DMS53 (cell line): Measurements from ENCODE around the gene ANKRD31.
A peak's percentile ranks its signal among the peaks of the same experiment; 100 is the strongest.

Source experiments
- DNase-seq: peaks from one replicate; lab custom pipeline; 2025; lab: John Stamatoyannopoulos, UW

The ANKRD31 gene

GRCh38 chr5:75062925-75063531 is 173.7 kb downstream of the ANKRD31 start:
- no peak for DNase-seq

DNA sequence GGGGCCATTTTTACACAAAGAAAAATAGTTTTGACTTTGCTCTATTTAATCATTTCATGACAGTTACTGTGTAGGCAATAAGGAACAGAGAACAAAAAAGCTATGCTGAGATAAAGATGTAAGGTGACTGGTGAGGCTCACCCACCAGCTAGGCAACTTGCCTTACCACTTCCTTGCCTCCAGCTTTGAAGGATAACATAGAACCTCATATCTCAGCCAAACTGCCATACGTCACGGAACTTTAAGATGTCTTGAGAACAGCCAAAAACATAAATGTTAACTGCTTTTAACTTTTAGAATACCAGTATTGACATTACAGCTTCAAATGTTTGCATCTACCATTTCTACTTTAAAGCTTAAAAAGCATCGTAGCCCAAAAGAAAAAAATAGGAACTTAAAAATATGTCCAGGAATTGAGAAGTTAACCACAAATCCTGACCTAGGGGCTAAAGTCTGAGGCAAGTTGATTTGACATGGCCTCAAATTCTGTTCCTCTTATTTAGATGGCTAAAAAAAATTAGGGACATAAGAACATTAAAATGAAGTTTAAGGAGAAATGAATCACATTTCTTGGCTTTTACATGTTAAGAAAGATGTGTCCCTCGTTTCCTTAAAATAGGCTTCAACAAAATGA is 176.6 kb downstream of the ANKRD31 start:
- DNase-seq: no peak

DNA sequence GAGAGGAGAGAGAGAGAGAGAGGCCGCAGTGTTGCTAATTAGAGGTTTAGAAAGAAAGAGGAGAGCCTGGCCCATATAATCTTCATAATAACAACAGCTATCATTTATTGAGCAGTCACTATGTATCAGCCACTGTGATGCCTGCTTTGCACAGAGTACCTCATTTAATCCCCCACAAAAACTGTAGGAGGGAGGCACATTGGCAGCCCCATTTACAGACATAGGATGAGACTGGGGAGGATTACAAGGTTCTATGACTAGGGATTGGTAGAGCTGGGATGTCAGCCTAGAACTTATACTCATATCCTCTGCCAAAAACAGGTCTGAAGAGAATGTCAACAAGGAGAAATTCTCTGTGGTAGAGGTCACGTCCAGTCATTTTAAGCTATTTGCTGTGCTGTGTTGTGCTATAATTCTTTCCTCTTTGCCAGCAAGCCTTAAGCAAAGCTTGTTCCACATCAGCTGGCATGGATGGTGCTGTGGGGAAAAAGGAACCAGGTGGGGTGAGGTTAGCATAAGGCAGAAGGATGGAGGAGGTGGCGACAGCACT is 177.6 kb downstream of the ANKRD31 start:
- DNase-seq: no peak

- no peak for DNase-seq
Measured at GRCh38 chr5:75057561-75057960, 179.1 kb downstream of the ANKRD31 start.

GRCh38 chr5:75055727-75056144 is 180.9 kb downstream of the ANKRD31 start:
- no peak for DNase-seq

GRCh38 chr5:75054134-75054930 is 182.3 kb downstream of the ANKRD31 start:
- peak; percentile 59 for DNase-seq

DNA sequence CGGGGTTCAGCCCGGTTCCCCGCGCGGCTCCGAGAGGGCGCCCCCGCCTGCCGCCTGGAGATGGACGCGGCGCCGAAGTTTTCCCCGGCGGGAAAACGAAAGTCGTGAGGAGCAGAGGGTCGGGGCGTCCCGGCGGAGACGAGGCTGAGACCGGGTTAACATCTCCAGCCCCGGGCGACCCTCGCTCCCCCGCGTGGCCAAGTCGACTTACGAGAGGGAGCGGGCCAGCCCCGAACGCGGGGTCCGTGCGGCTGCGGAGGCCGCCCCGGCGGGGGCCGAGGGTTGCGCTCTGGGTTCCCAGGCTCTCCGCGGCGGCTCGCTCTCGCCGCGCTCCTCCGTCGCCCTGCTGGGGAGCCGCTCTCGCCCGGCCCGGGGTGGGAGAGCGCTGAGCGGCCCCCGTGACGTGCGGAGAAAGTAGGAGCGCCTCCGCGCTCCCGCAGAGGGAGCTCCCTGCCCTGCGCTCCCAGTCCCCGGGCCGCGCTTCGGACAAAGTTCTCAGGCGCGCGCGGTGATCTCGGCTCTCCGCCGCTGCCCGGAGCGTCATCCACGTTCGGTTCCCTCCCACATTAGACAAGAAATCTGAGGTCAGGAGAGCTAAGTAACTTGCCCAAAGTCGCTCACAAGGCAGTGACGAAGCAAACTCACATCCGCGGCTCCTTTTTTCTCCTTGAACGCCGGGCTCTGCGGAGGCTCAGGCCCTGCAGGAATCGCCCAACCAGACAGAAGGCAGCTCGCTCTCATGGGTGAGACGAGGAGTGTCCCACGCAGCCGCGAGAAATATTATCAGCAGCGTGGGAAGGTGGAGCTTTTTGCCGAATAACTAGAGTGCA is 183.2 kb downstream of the ANKRD31 start:
- DNase-seq: peak; percentile 70

DNA sequence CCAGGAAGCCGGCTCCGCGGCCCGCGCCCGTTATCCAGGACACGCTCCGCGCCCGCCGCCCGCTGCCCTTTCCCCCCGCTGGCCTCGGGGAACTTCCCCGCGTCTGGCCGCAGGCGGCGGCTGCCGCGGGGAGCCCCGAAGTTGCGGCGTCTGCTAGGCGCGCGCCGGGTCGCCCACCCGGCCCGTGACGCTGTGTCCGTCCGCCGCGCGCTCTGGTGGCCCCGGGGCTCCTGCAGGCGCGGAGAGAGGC is 183.7 kb downstream of the ANKRD31 start:
- no peak for DNase-seq

DNA sequence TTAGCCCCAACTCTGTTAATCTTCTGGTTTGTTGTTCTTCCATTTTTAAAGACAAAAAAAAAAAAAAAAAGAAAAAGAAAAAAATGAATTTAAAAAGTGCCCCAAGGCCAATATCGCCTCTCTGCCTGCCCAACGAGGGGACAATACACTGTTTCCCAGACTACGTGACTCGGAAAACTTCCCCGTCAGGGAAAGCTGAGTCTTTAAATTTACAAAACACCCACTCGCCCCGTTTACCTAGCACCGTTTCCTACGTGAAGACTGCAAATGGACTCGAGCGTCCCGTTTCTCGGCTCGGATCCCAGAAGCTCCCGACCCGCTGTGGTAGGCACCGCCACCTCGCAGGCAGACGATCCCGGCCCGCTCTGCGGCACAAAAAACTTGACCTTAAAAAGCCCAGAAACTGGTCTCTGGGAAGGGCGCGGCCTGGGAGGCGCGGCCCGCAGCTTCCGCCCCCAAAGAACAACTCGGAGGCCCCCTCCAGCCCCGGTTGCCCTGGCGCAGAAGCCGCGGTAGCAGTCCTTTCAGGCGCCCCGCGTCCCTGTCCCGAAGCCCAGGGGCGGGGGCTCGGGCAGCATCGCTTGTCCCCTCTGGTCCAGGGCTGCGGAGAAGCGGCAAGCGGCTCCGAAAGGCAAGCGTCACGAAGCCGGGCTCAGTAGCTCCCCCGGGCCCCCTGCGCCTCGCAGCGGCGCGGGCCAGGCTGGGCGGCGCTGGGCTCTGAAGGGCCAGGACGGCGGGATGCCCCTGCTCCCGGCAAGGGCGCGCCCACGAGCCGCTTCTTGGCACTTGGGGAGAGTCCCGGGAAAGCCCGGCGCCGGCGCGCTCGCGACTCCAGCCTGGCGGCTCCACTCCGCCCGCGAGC is 184.3 kb downstream of the ANKRD31 start, which contains the start of gene GCNT4:
Gene GCNT4, minus strand, starts transcription at position 367 of the 862 bp plus-strand sequence. CDS start 22,521 bp downstream, outside the sequence.
- DNase-seq: peak; percentile 66

GRCh38 chr5:75051217-75051751 is 185.4 kb downstream of the ANKRD31 start:
- peak; percentile 19 for DNase-seq

DNA sequence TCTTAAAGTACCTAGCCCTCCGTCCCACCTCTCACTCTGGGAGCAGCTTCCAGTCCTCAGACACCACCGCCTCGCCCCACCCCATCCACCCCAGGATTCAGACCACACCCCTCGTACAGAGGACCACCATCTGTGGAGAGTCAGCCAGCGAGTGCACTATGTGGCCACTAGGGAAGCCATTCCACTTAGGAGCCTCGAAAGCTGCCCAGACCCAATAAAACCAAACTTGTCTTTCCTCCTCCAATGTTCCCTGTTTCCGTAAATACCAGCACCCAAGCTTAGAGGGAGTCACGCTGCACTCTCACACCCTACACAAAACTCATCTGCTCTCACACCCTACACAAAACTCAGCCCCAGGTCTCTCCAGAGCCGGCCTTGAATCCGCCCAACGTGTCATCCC is 186.3 kb downstream of the ANKRD31 start:
- DNase-seq: peak; percentile 48

GRCh38 chr5:75049456-75050351 is 187.0 kb downstream of the ANKRD31 start:
- DNase-seq: peak; percentile 82

GRCh38 chr5:75048457-75048953 is 188.2 kb downstream of the ANKRD31 start:
- DNase-seq: no peak

GRCh38 chr5:75047356-75047755 is 189.3 kb downstream of the ANKRD31 start:
- no peak for DNase-seq

- no peak for DNase-seq
Measured at GRCh38 chr5:75046366-75047142, 190.1 kb downstream of the ANKRD31 start.

DNA sequence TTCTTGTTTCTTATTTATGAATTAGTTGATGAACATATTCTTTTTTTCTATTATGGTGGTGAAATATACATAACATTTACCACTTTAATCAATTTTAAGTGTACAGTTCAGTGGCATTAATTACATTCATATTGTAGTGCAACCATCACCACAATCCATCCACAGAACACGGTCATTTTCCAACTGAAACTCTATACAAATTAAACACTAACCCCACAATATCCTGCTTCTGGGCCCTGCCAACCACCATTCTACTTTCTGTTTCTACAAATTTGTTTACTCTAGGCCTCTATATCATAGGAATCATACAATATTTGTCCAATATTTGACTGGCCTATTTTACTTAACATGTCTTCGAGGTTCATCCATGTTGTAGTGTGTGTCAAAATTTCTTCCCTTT is 191.6 kb downstream of the ANKRD31 start:
- peak; percentile 11 for DNase-seq

DNA sequence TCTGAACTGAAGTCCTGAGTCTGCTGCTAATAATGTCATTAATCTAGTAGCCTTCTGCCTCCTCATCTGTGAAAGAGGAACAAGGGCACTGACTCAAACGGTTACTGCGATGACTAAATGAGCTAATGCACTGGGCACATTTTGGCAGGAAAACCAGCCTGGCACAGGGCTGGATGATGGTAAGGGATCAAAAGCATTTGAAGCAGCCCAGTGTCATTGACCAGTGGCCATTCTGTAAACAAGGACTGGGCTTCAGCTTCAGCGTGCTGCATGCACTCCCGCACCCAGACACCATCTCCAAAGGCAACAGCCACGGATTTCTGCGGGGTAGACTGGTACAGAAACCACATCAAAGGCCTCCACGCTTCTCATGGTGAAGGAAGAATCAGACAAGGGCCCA is 192.3 kb downstream of the ANKRD31 start:
- DNase-seq: peak; percentile 38

- DNase-seq: no peak
Measured at GRCh38 chr5:75043633-75044264, 192.9 kb downstream of the ANKRD31 start.
